Mesodermal cell (in vitro differentiated cells): ENCODE measurements around the gene DNAJC7.

Source experiments
- H3K27ac ChIP-seq: 2 replicates; pipeline ENCODE4 v1.7.0; 2013; ENCODE audit warnings: mild to moderate bottlenecking, low read depth, low read length, moderate library complexity; ENCODE audit not compliant: severe bottlenecking
- H3K36me3 ChIP-seq: 2 replicates; pipeline ENCODE4 v1.7.1; 2013; ENCODE audit warnings: mild to moderate bottlenecking, low read length, moderate library complexity; ENCODE audit not compliant: control insufficient read depth, insufficient read depth
- H3K4me1 ChIP-seq: one replicate; pipeline ENCODE4 v1.7.1; 2013; ENCODE audit warnings: mild to moderate bottlenecking, low read length; ENCODE audit not compliant: insufficient read depth, control insufficient read depth, poor library complexity, severe bottlenecking
- H3K4me3 ChIP-seq: 2 replicates; pipeline ENCODE4 v1.7.0; 2013; ENCODE audit warnings: low read length, control low read depth, mild to moderate bottlenecking; ENCODE audit not compliant: insufficient read depth, poor library complexity, severe bottlenecking; ENCODE audit errors: extremely low read depth
- H3K9me3 ChIP-seq: 2 replicates; pipeline ENCODE4 v1.7.1; 2013; ENCODE audit warnings: mild to moderate bottlenecking, low read length, moderate library complexity; ENCODE audit not compliant: control insufficient read depth
- WGBS, 2 experiments: methylation state at CpG; one replicate each; pipeline ENCODE4 v1.1.5; 2013; ENCODE audit warnings: missing lambda C conversion rate in 2 of 2; ENCODE audit not compliant: insufficient coverage in 2 of 2; 5-methylcytosine and 5-hydroxymethylcytosine counted together

The DNAJC7 gene

DNA sequence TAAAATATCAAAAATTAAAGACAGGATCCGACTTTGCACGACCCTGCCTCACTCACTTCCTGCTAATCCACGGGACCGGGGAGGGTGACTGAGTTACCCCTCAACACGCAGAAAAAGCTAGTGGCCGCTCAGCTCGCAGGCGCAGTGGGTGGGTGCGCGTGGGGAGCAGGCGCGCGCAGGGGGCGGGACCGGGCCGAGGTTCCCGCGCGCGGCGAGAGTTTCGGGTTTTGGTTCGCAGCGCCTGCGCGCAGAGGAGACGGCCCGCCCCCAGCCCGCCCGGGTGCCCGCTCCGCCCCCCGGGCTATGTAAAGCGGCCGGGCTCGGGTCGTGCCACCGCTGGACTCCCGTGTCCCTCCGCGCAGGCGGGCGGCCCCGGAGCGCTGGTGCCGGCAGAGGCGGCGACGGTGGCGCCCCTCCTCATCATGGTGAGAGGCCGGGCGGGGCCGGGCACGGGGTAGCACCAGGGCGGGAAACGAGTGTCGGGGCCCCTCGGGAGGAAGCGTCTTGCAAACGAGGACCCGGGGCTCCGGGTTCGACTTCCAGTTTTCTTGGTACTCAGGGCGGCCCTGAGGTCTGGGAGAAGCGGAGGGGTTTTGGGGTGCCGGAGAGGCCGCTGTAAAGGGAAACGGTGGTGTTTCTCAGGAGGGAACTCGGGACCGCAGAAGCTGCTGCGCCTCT, 50.6 kb downstream of the DNAJC7 start, which contains the start of gene CNP:
TSS of gene CNP (plus strand) at position 333 of the 678 bp plus-strand sequence. CDS start at position 423, 90 bp downstream.
- WGBS, 2 experiments = 0 to 1% methylated on average over 49 to 58 of the region's 71 CpGs
- Histone ChIP-seq H3K4me1 (peaks cover 6% of the 10 kb centered on the region), H3K9me3 (no peaks in the 10 kb centered on the region), H3K4me3 (peak within 1 kb of the TSS; percentile 90), H3K27ac (peak within 1 kb of the TSS; percentile 60), H3K36me3 (peaks cover 35% of the 10 kb centered on the region)

DNA sequence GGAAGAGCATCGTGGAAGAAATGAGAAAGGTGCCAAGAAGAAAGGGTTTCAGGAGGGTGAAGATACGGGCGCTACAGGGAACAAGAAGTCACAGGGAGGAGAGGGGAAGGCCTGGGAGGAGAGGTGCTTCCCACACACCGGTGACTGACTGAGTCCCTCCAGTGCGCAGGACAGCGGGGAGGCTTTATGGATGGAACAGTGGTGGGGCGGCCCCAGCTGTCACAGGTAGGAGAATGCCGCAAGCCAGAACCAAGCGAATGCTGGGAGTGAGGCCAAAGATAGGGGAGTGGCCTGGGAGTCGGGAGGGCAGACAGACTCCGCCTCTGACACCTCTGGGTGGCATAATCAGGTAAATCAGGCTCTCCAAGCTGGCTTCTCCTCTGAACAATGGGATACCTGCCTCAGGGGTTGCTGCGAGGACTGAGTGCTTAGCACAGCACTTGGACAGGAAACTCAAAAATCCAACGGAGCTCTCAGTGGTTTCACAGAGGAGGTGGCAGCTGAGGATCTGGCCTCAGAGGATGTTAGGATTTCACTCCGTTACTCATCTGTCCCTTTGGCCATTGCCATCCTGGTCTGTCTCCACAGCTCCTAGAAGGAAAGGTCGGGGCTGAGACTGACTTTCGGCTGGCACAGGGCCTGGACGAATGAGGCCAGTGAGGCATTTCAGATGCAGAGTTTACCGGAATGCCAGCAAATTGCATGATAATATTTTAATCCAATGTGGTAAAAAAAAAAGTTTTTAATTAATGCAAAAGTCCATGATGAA, 51.4 kb downstream of the DNAJC7 start:
- no peaks in the 10 kb centered on the region for H3K9me3 ChIP-seq
- WGBS, 2 experiments = 16 to 17% methylated on average over 14 to 15 of the region's 18 CpGs
- peaks cover 29% of the 10 kb centered on the region for H3K36me3 ChIP-seq
- H3K4me1 ChIP-seq = peaks cover 6% of the 10 kb centered on the region
- H3K27ac ChIP-seq = peak overlapping the region; percentile 17
- H3K4me3 ChIP-seq = peak overlapping the region; percentile 90

DNA sequence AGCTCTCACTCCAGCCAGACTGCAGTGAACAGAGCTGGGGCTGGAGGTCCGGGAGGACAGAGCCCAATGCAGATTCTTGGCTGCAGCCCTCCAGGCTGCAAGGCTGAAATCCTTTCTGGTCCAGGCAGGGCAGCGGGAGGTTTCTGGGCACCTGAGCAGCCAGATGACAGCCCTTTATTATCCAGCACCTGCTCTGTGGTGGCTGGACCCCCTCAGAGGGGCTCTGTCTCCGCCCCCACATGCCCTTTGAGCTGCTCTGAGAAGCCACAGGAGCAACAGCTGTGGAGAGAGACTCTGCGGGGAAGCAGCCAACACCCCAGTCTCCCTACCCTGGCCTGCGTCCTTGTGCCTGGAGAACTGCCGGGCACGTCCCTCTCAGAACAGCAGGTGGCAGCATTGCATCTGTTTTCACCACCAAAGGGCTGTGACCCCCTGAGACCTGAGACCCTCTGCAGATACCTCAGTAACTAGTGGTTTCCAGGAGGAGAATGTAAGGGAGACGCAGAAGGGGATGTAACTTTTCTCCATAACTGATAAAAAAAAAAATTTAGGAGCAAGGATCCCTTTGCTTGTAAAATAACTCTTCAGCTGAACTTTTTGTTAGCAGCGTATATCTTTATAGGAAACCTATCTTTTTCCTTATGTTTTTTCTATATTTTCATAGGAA, 54.3 kb downstream of the DNAJC7 start:
- peaks cover under 1% of the 10 kb centered on the region for H3K36me3 ChIP-seq
- no peak overlapping the region for H3K27ac ChIP-seq
- 20 to 30% methylated on average over 6 of the region's 9 CpGs for WGBS, 2 experiments
- H3K4me1 ChIP-seq = peaks cover 16% of the 10 kb centered on the region
- no peaks in the 10 kb centered on the region for H3K9me3 ChIP-seq
- no peak overlapping the region for H3K4me3 ChIP-seq

DNA sequence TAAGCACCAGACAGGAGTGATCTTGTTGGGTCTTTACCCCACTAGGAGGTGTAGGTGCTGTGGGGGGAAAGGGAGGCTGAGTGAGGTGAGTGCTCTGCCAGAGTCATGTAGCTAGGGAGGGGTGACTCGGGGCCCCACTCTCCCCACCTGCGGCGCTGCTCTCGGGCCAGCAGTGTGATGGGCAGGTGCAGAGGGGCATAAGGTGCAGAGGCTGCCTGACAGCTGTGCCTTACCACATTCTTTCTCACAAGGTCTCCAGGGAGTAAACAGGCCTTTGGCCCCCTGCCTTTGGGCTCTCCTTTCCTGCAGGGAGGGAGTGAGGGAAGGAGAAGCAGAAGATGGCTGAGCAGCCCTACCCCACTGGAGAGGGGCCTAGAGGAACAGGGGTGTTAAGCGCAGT, 55.1 kb downstream of the DNAJC7 start:
- 89 to 91% methylated on average over 5 of the region's 5 CpGs for WGBS, 2 experiments
- Histone ChIP-seq H3K36me3 (no peaks in the 10 kb centered on the region), H3K27ac (no peak overlapping the region), H3K4me1 (peaks cover 24% of the 10 kb centered on the region), H3K4me3 (no peak overlapping the region), H3K9me3 (no peaks in the 10 kb centered on the region)

DNA sequence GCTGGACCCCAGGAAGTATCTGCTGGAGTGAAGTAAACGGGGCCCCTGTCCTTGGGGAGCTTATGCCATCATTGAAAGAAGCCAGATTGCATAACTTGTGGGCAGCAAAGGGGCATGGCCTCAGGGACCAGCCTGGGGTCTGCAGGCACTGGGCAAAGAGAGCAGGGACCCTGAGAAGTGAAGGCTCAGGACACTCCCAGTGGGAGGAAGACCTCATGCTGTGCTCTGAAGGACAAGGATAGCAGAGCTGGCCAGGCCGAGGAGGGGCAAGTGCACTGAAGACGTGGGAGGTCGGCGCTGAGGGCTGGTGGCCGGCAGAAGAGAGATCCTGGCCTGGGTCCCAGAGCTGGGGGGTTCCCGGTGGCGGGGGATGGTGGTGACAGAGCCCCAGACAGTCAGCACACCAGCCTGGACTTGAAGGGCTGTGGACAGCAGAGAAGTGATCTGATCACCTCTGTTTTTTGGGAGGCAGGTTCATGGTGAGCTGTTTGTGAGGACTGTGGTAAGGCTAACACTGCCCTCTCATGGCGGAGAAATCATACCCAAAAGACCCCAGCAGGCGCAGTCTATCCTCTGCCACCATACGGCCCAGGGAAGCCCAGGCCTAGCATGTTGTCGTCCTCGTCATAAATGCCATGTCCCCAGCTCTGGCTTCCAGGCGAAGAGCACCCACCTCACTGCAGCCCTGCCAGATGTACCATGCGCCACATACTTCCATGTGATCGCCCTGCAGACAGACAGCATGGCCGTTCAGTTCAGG, 57.7 kb downstream of the DNAJC7 start:
- WGBS, 2 experiments = 37 to 47% methylated on average over 14 to 17 of the region's 17 CpGs
- peaks cover 19% of the 10 kb centered on the region for H3K4me1 ChIP-seq
- H3K4me3 ChIP-seq = no peak overlapping the region
- H3K9me3 ChIP-seq = no peaks in the 10 kb centered on the region
- peaks cover 4% of the 10 kb centered on the region for H3K36me3 ChIP-seq
- peak overlapping the region; percentile 66 for H3K27ac ChIP-seq

DNA sequence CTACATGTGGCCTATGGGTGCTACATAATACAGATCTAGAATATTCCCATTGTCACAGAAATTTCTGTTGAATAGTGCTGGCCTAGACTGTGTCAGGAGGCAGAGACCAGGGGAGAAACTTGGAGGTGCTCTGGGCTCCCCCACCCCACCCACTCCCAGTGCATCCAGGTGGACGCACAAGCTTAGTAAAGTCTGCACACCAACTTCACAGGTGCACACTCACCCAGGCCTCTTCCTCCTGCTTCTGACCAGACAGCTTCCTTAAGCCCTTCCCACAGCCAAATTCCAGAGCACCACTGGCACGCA, 58.3 kb downstream of the DNAJC7 start:
- 14 to 60% methylated on average over 1 of the region's 2 CpGs for WGBS, 2 experiments
- H3K27ac ChIP-seq = peak overlapping the region; percentile 66
- H3K9me3 ChIP-seq = no peaks in the 10 kb centered on the region
- peaks cover 19% of the 10 kb centered on the region for H3K4me1 ChIP-seq
- no peak overlapping the region for H3K4me3 ChIP-seq
- H3K36me3 ChIP-seq = peaks cover 4% of the 10 kb centered on the region

DNA sequence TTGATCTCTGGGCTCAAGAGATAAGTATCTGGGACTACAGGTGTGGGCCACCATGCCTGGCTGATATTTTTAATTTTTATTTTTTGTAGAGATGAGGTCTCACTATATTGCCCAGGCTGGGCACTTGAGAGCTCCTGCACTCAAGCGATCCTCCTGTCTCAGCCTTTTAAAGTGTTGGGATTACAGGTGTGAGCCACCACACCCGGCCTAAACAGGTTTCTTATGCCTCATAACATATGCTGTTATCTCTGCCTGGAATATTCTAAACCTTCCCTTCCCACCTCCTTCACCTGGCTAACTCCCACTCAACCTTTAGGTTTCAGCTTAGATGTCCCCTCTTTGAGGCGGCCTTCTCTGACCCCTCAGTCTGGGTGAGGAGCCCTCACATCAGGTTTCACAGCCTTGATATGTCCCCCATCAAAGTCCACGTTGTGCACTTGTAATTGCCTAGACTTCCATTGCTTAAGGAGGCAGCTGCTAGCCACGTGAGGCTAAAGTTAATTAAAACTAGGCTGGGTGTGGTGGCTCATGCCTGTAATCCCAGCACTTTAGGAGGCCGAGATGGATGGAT, 59.3 kb downstream of the DNAJC7 start:
- H3K4me3 ChIP-seq = no peak overlapping the region
- H3K27ac ChIP-seq = peak overlapping the region; percentile 73
- peaks cover 19% of the 10 kb centered on the region for H3K4me1 ChIP-seq
- no peaks in the 10 kb centered on the region for H3K9me3 ChIP-seq
- H3K36me3 ChIP-seq = peaks cover 4% of the 10 kb centered on the region
- WGBS, 2 experiments = 93 to 96% methylated on average over 3 to 5 of the region's 6 CpGs

DNA sequence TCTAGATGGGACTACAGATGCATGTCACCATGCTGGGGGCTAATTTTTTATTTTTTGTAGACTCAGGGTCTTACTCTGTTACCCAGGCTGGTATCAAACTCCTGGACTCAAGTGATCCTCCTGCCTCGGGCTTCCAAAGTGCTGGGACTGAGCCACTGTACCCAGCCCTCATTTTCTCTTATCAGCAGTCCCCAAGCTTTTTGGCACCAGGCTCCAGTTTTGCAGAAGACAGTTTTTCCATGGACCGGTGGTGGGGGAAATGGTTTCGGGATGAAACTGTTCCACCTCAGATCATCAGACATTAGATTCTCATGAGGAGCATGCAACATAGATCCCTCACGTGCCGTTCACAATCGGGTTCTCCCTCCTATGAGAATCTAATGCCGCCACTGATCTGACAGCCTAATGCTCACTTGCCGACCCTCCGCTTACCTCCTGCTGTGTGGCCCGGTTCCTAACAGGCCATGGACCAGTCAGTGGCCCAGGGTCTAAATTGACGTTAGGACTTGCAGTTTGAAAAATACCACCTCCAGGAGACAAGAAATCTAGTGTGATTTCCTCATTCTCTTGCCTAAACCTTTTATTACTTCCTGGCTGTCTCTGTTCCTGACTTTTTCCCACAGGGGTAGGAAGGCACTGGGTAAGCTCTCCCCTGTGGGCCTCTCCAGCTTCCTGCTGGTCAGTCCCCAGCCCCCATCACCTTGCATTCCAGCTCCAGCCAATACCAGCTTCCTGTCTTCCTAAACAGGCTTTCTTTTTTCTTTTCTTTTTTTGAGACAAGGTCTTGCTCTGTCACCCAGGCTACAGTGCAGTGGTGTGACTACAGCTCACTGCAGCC, 60.0 kb downstream of the DNAJC7 start:
- Histone ChIP-seq H3K36me3 (peaks cover 4% of the 10 kb centered on the region), H3K27ac (peak overlapping the region; percentile 73), H3K4me1 (peaks cover 19% of the 10 kb centered on the region), H3K4me3 (no peak overlapping the region), H3K9me3 (no peaks in the 10 kb centered on the region)
- WGBS, 2 experiments = 56 to 71% methylated on average over 9 to 11 of the region's 11 CpGs

DNA sequence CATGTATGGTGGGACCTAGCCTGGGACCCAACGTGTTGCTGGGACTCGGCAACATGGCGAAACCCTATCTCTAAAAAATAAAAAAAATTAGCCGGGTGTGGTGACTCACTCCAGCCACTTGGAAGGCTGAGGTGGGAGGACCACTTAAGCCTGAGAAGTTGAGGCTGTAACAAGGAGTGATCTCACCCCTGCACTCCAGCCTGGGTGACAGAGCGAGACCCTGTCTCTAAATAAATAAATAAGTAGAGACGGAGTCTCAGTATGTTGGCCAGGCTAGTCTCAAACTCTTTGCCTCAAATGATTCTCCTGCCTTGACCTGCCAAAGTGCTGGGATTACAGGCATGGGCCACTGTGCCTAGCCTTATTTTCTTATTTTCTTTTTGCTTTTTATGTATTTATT, 60.7 kb downstream of the DNAJC7 start:
- WGBS, 2 experiments = 84 to 100% methylated on average over 1 to 2 of the region's 6 CpGs
- no peak overlapping the region for H3K4me3 ChIP-seq
- H3K27ac ChIP-seq = peak overlapping the region; percentile 73
- H3K4me1 ChIP-seq = peaks cover 19% of the 10 kb centered on the region
- no peaks in the 10 kb centered on the region for H3K9me3 ChIP-seq
- H3K36me3 ChIP-seq = peaks cover 4% of the 10 kb centered on the region
